Uterus (tissue), 4 donors: ENCODE results near the gene IGF2BP2. TPM values are rescaled to one million over a fixed set of nuclear protein-coding genes. Genes with fewer than 3 reads are reported as not detected.
"Not testable (repeated sequence)": the region's sequence is repeated elsewhere in the genome, so short reads cannot be mapped to it uniquely, and the experiment has no call there.

ENCODE experiments used
- DNase-seq, 2 donors: peaks; one replicate each; pipeline ENCODE4 v3.0.0-alpha.2; 2019 to 2020
- H3K27ac ChIP-seq, 2 donors: fragments of 200-600 bp; sonication (generic); 1 replicate in 1 of 2; 2 replicates in 1 of 2; pipeline ENCODE4 v1.5.1; 2016 to 2018
- H3K27me3 ChIP-seq, 2 donors: fragments of 200-600 bp; sonication (generic); one replicate each; pipeline ENCODE4 v1.5.1; 2018 to 2019; ENCODE audit warnings: control low read depth in 1 of 2
- H3K36me3 ChIP-seq, 2 donors: fragments of 200-600 bp; sonication (generic); one replicate each; pipeline ENCODE4 v1.5.1; 2019; ENCODE audit warnings: control low read depth in 1 of 2
- H3K4me1 ChIP-seq, 2 donors: fragments of 200-600 bp; sonication (generic); one replicate each; pipeline ENCODE4 v1.5.1; 2018 to 2019; ENCODE audit warnings: control low read depth in 1 of 2
- H3K4me3 ChIP-seq, 2 donors: fragments of 200-600 bp; sonication (generic); 1 replicate in 1 of 2; 2 replicates in 1 of 2; pipeline ENCODE4 v1.5.1; 2018 to 2019; ENCODE audit warnings: mild to moderate bottlenecking in 1 of 2
- H3K9me3 ChIP-seq, 2 donors: fragments of 200-600 bp; sonication (generic); one replicate each; pipeline ENCODE4 v1.5.1; 2019; ENCODE audit warnings: control low read depth in 1 of 2
- POLR2A ChIP-seq, 2 donors: fragments of 450-650 bp; IDR thresholded peaks; one replicate each; pipeline ENCODE4 v1.6.1; 2016; ENCODE audit warnings: antibody characterized with exemption in 2 of 2, mild to moderate bottlenecking in 1 of 2, moderate library complexity in 1 of 2
- intact Hi-C: fragments of 100-400 bp; cut with DNase I; formaldehyde crosslinking; loops from one replicate; pipeline ENCODE4 v1.15.1; 2023; ENCODE audit warnings: low total_unique reads
- total RNA-seq, 4 donors: library from RNA; depleted of rRNA in 3 of 4; stranded (reverse); fragments of >200 nt in 3 of 4; gene quantifications; one replicate each; pipeline versions ENCODE4 v1.1.0 to v1.2.4, GENCODE V29; 2014 to 2023
- TF ChIP-seq, protein P1 (sequence below), 4 experiments: fragments of 200-600 bp in 2 of 4; fragments of 450-650 bp in 2 of 4; sonication (generic) in 2 of 4; IDR thresholded peaks; one replicate each; pipeline ENCODE4 v1.5.1; 2016 to 2019; ENCODE audit warnings: antibody characterized with exemption in 4 of 4, mild to moderate bottlenecking in 2 of 4, moderate library complexity in 1 of 4
- donor health status: DM: yes; HTN: yes; CAD: no.

The IGF2BP2 gene
- total RNA-seq, 4 donors from 2014 or later = 2.9 to 65.6 (median 13.1) TPM

DNA sequence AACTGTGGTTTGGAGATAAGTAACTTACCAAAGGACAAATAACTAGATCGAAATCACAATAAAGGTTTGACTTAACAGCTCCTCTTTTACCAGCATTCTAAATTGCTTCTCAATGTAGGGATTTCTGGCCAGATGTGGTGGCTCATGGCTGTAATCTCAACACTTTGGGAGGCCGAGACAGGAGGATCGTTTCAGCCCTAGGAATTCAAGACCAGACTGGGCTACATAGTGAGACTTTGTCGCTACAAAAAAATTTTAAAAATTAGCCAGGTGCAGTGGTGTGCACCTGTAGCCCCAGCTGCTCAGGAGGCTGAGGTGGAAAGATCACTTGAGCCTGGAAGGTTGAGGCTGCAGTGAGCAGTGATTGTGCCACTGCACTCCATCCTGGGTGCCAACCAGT is 17.4 kb upstream of the IGF2BP2 start:
- intact Hi-C loops = no loop called here
- DNase-seq = no peak
- H3K9me3 ChIP-seq = no peaks in the 10 kb centered on the region
- no peaks in the 10 kb centered on the region for H3K36me3 ChIP-seq
- TF ChIP-seq POLR2A (IDR thresholded peaks at IDR 0.05) = no peak
- TF ChIP-seq, protein P1, sequence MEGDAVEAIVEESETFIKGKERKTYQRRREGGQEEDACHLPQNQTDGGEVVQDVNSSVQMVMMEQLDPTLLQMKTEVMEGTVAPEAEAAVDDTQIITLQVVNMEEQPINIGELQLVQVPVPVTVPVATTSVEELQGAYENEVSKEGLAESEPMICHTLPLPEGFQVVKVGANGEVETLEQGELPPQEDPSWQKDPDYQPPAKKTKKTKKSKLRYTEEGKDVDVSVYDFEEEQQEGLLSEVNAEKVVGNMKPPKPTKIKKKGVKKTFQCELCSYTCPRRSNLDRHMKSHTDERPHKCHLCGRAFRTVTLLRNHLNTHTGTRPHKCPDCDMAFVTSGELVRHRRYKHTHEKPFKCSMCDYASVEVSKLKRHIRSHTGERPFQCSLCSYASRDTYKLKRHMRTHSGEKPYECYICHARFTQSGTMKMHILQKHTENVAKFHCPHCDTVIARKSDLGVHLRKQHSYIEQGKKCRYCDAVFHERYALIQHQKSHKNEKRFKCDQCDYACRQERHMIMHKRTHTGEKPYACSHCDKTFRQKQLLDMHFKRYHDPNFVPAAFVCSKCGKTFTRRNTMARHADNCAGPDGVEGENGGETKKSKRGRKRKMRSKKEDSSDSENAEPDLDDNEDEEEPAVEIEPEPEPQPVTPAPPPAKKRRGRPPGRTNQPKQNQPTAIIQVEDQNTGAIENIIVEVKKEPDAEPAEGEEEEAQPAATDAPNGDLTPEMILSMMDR (IDR thresholded peaks at IDR 0.05) = no peak
- no peak overlapping the region for H3K27ac ChIP-seq
- no peaks in the 10 kb centered on the region for H3K4me1 ChIP-seq
- H3K4me3 ChIP-seq = no peak overlapping the region
- H3K27me3 ChIP-seq = no peaks in the 10 kb centered on the region

- H3K4me1 ChIP-seq, H3K27me3 ChIP-seq, H3K9me3 ChIP-seq, H3K36me3 ChIP-seq, H3K4me3 ChIP-seq, H3K27ac ChIP-seq, intact Hi-C loops, DNase-seq: not testable (repeated sequence)
Observed at GRCh38 chr3:185838417-185838989, 13.7 kb upstream of the IGF2BP2 start.

DNA sequence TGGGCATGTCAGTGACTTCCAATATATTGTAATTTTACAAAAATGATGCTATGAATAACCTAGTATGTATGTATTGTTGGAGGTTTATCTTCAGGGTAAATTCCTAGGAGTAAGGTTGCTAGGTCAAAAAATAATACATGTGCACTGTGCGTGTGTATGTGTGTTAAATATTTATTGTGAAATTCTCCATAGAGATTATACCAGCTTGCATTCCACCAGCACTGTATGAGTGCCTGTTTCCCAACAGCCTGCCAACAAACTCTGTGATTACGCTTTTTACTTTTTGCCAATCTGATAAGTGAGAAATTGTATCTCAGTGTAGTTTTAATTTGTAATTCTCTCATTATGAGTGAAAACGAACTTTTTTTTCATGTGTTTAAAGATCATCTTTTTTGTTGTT is 12.6 kb upstream of the IGF2BP2 start:
- H3K4me1 ChIP-seq = no peaks in the 10 kb centered on the region

GRCh38 chr3:185831990-185832389 is 7.1 kb upstream of the IGF2BP2 start:
- no peak for DNase-seq
- Histone ChIP-seq H3K27me3 (no peaks in the 10 kb centered on the region), H3K4me1 (no peaks in the 10 kb centered on the region), H3K4me3 (no peak overlapping the region), H3K27ac (no peak overlapping the region), H3K36me3 (no peaks in the 10 kb centered on the region), H3K9me3 (no peaks in the 10 kb centered on the region)
- no peak for TF ChIP-seq POLR2A (IDR thresholded peaks at IDR 0.05)
- TF ChIP-seq, protein P1 (IDR thresholded peaks at IDR 0.05) = no peak
- intact Hi-C loops = no loop called here

More for the DNA sequence above, 12.6 kb upstream of the IGF2BP2 start:
- H3K27ac ChIP-seq = no peak overlapping the region
- no peaks in the 10 kb centered on the region for H3K27me3 ChIP-seq
- intact Hi-C loops = no loop called here
- H3K4me3 ChIP-seq = no peak overlapping the region
- TF ChIP-seq POLR2A (IDR thresholded peaks at IDR 0.05) = no peak
- TF ChIP-seq, protein P1 (IDR thresholded peaks at IDR 0.05) = no peak
- no peak for DNase-seq
- H3K36me3 ChIP-seq = no peaks in the 10 kb centered on the region
- H3K9me3 ChIP-seq = no peaks in the 10 kb centered on the region

DNA sequence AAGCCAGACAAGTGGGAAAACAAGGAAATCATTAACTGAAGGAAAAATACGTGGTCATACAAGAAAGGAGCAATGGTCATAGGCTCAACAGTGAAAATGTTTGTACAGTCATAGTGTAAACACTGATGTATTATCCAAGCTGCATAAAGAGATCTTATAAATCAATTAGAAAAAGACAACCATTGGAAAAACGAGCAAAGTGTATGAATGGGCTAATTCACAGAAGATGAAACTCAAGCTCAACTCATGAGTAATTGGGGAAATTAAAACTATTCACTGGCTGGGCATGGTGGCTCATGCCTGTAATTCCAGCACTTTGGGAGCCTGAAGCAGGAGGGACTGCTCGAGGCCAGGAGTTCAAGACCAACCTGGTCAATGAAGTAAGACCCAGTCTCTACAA is 6.4 kb upstream of the IGF2BP2 start:
- Histone ChIP-seq H3K4me3 (no peak overlapping the region), H3K36me3 (no peaks in the 10 kb centered on the region), H3K9me3 (no peaks in the 10 kb centered on the region), H3K27me3 (no peaks in the 10 kb centered on the region), H3K4me1 (no peaks in the 10 kb centered on the region), H3K27ac (no peak overlapping the region)
- no peak for TF ChIP-seq POLR2A (IDR thresholded peaks at IDR 0.05)
- TF ChIP-seq, protein P1 (IDR thresholded peaks at IDR 0.05) = no peak
- DNase-seq = no peak
- intact Hi-C loops = no loop called here
